GM19193 (cell line): ENCODE data around the gene CD22.

Experiments used
- POLR2A ChIP-seq: IDR thresholded peaks from 4 replicates; pipeline ENCODE4 v1.6.1; 2011; ENCODE audit not compliant: insufficient read depth, insufficient read length; ENCODE audit errors: extremely low read depth

Gene CD22

GRCh38 chr19:35306473-35307246 is 22.3 kb upstream of the CD22 start:
- TF ChIP-seq POLR2A = no peak

- no peak for TF ChIP-seq POLR2A
Observed at GRCh38 chr19:35307931-35308330, 21.1 kb upstream of the CD22 start.

- TF ChIP-seq POLR2A = no peak
Observed at GRCh38 chr19:35308910-35309309, 20.1 kb upstream of the CD22 start.

- TF ChIP-seq POLR2A = no peak
Observed at GRCh38 chr19:35309481-35310279, 19.3 kb upstream of the CD22 start.

DNA sequence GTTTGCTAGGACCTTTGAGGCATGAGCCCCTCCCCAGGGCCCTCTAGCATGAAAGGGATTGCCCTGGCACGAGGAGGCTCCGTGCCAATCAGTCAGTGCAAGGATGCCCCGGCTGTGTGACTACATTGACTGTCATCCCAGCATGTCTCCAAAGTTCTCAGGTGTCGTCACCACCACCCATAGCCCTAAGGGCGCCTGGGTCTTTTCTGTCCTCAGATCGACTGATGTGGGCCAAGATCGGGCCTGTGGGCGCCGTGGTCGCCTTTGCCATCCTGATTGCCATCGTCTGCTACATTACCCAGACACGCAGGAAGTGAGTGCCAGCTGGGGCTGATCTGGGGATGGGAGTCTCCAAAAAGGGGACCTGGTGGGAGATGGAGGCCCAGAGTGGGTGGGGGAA is 18.7 kb upstream of the CD22 start:
- TF ChIP-seq POLR2A = no peak

GRCh38 chr19:35310811-35311465 is 18.0 kb upstream of the CD22 start:
- TF ChIP-seq POLR2A = no peak

DNA sequence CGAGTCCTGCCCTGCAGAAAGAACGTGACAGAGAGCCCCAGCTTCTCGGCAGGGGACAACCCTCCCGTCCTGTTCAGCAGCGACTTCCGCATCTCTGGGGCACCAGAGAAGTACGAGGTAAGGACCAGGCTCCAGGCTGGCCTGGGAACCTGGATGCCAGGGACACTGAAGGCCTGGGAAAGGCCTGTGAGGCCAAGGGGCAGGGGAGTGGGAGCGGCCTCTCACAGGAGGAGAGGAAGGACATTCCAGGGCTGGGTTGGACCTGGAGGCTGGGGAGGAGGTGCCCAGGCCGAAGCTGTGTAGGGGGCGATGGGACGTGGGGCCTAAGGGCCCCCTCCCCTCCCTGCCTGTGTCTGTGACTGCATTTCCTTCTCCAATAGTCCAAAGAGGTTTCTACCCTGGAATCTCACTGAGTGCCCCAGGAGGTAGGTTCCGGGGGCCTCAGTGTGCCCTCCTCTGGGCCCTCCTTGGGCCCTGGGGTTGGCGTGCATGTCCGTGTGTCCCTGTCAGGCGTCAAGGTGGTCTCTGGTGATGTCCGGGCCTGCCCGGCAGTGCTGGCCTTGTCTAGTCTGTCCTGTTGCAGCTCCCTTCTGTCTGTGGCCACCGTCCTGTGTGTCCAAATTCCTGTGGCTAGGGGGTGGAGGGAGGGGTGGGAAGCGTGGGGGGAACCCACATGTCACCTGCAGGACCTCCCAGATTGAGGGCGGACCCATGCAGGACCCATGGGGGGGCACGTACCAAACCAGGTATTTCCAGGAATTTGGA is 16.9 kb upstream of the CD22 start:
- TF ChIP-seq POLR2A = no peak

- TF ChIP-seq POLR2A = no peak
Observed at GRCh38 chr19:35313587-35313986, 15.4 kb upstream of the CD22 start.

DNA sequence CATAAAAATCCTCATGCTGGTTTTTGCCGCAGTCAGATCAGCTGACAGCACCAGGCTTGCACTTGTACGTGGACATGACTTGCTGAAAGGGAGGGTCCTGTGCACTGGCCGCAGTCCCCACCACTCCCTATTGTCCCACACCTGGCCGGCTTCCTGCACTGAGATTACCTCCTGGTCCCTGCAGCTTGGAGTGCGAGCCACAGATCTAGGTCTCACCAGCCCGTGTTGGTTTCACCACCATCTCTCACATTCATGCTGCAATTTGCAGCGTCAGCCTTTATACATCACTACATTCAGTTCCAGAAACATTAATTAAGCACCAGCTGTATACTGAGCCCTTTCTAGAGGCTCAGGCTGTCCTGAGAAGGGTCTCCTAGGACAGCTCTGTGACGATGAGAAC is 15.0 kb upstream of the CD22 start:
- TF ChIP-seq POLR2A = no peak

- no peak for TF ChIP-seq POLR2A
Observed at GRCh38 chr19:35314858-35315470, 14.0 kb upstream of the CD22 start.

- TF ChIP-seq POLR2A = no peak
Observed at GRCh38 chr19:35315883-35316282, 13.1 kb upstream of the CD22 start.

DNA sequence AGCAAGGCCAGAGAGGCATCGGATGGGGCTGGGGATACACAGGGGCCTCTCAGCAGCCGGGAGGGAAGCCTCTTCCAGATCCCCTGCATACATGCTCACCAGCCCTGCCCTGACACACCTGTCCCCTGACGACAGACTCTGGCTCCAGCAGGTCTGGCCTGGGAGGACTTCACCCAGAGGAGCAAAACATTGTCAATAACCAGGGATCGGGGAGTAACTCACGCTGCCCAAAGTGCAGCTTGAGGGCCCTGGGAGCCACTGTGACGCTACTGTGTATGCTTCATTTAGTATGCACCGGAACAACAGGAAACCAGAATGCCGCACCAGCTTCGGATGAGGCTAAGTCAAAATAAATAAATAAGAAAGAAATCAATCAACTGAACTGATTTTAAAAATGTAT is 12.4 kb upstream of the CD22 start:
- TF ChIP-seq POLR2A = no peak

- no peak for TF ChIP-seq POLR2A
Observed at GRCh38 chr19:35317464-35318043, 11.4 kb upstream of the CD22 start.
